OCI-LY7 (cell line): ENCODE data around the gene SCN8A. TPM values are rescaled to one million over a fixed set of nuclear protein-coding genes. Genes with fewer than 3 reads are reported as not detected.

ENCODE experiments used
- BruUV-seq: library from RNA; stranded (reverse); fragments of 400-500 nt; replicated peaks from 2 replicates; lab custom pipeline; 2021; lab: Mats Ljungman, UMichigan
- CTCF ChIA-PET: fragments of 300-600 bp; sonication (Branson Sonifier 250); formaldehyde crosslinking; loops from one replicate; lab custom pipeline; 2022; ENCODE audit warnings: antibody characterized with exemption; ENCODE audit not compliant: unreplicated experiment; lab: Charles Lee
- POLR2A ChIA-PET: fragments of 300-600 bp; sonication (Branson Sonifier 250); formaldehyde crosslinking; loops from one replicate; lab custom pipeline; 2022; ENCODE audit warnings: antibody characterized with exemption; lab: Charles Lee
- DNase-seq: peaks from one replicate; pipeline ENCODE4 v3.0.0-alpha.2; 2015; ENCODE audit warnings: low spot score
- H2AFZ ChIP-seq: fragments of 200-600 bp; sonication (generic), shearing (Covaris generic); 2 replicates; pipeline ENCODE4 v1.6.1; 2014; ENCODE audit warnings: mild to moderate bottlenecking, antibody characterized with exemption, low read length, moderate library complexity
- H3K27ac ChIP-seq: fragments of 200-600 bp; sonication (generic); 2 replicates; pipeline ENCODE4 v1.5.1; 2014; ENCODE audit warnings: mixed run types, low read depth, mild to moderate bottlenecking, moderate library complexity, low read length, inconsistent platforms; ENCODE audit not compliant: poor library complexity, severe bottlenecking
- H3K36me3 ChIP-seq: fragments of 200-600 bp; sonication (generic); 2 replicates; pipeline ENCODE4 v1.6.1; 2014; ENCODE audit warnings: mild to moderate bottlenecking, antibody characterized with exemption, low read length, moderate library complexity, mixed read lengths; ENCODE audit not compliant: insufficient read depth
- H3K4me1 ChIP-seq: fragments of 200-600 bp; sonication (generic); 2 replicates; pipeline ENCODE4 v1.5.1; 2014; ENCODE audit warnings: mild to moderate bottlenecking, low read length; ENCODE audit not compliant: insufficient read depth, poor library complexity, severe bottlenecking
- H3K4me2 ChIP-seq: fragments of 200-600 bp; sonication (generic); 2 replicates; pipeline ENCODE4 v1.6.1; 2014; ENCODE audit warnings: mild to moderate bottlenecking, low read length
- H3K4me3 ChIP-seq: fragments of 200-600 bp; sonication (generic); 2 replicates; pipeline ENCODE4 v1.5.1; 2014; ENCODE audit warnings: mild to moderate bottlenecking, low read depth, low read length; ENCODE audit not compliant: poor library complexity, severe bottlenecking
- H3K79me2 ChIP-seq: fragments of 200-600 bp; sonication (generic); 2 replicates; pipeline ENCODE4 v1.6.1; 2016; ENCODE audit warnings: low read depth, mild to moderate bottlenecking, low read length, moderate library complexity, mixed read lengths; ENCODE audit not compliant: insufficient read depth
- H3K9me2 ChIP-seq: fragments of 200-600 bp; sonication (generic); 2 replicates; pipeline ENCODE4 v1.6.1; 2016; ENCODE audit warnings: mild to moderate bottlenecking, low read length, mixed read lengths; ENCODE audit not compliant: insufficient read depth
- H3K9me3 ChIP-seq: fragments of 200-600 bp; sonication (generic); 2 replicates; pipeline ENCODE4 v1.6.1; 2014; ENCODE audit warnings: mild to moderate bottlenecking, mixed run types, low read length, mixed read lengths
- H4K20me1 ChIP-seq: fragments of 200-600 bp; sonication (generic); 2 replicates; pipeline ENCODE4 v1.6.1; 2014; ENCODE audit warnings: mild to moderate bottlenecking, antibody characterized with exemption, low read length, moderate library complexity, mixed read lengths; ENCODE audit not compliant: insufficient read depth
- CTCF ChIP-seq: fragments of 200-600 bp; sonication (generic); conservative IDR thresholded peaks from 2 replicates; pipeline ENCODE4 v1.5.1; 2014; ENCODE audit warnings: mild to moderate bottlenecking, antibody characterized with exemption, low read length, moderate library complexity, mixed read lengths
- EZH2phosphoT487 ChIP-seq: fragments of 200-600 bp; sonication (generic); IDR thresholded peaks from 2 replicates; pipeline ENCODE4 v1.6.1; 2018; ENCODE audit warnings: low read depth, borderline replicate concordance, mild to moderate bottlenecking, mixed run types, antibody characterized with exemption, low read length, moderate library complexity, mixed read lengths
- intact Hi-C: fragments of 100-400 bp; cut with micrococcal nuclease; formaldehyde crosslinking; loops from one replicate; pipeline ENCODE4 v1.10.0; 2022; ENCODE audit not compliant: unreplicated experiment
- total RNA-seq, 2 experiments: library from RNA; depleted of rRNA in 1 of 2; stranded (reverse); fragments of >200 nt in 1 of 2; shearing (Covaris generic) in 1 of 2; gene quantifications; 2 replicates each; pipeline ENCODE4 v1.2.3, GENCODE V29; 2014 to 2022

Gene SCN8A
- total RNA-seq, 2 experiments from 2014 or later = 0.88 to 2.6 TPM

DNA sequence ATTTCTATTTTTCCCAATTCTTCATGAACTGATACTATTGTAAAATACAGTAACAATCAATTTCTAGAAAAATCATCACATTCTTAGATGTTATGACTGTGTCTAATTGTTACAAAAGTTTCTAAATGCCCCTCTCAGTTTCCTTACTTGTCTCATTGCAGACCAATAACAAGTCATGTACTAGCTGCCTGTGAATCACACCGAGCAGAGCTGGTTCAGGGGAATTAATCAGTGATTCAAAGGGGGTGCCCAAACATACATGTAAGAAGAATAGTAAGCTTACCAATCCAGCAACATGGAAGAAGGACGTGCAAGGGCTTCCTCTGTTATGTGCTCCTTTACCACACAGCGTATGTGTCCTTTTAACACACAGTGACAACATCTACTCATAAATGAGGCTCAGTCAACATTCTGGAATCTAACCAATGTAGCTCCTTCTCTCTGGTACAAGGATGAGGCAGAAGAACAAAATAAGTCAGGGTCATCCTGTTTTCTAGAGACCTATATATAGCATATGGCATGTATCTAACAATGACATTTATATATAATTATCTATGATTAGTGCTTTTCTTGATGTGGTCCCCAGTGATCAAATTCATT lies 126.4 kb downstream of the SCN8A start:
- H3K4me2 ChIP-seq = no peak overlapping the region
- no peaks in the 10 kb centered on the region for H3K36me3 ChIP-seq
- H3K9me3 ChIP-seq = no peaks in the 10 kb centered on the region
- no peak overlapping the region for H2AFZ ChIP-seq
- POLR2A ChIA-PET = no interaction called here
- no peak overlapping the region for H3K27ac ChIP-seq
- CTCF ChIA-PET = no interaction called here
- no peak for TF ChIP-seq EZH2phosphoT487
- TF ChIP-seq CTCF = no peak
- H4K20me1 ChIP-seq = no peaks in the 10 kb centered on the region
- no peak overlapping the region for H3K4me3 ChIP-seq
- no peak for DNase-seq
- intact Hi-C loops = no loop called here
- no peaks in the 10 kb centered on the region for H3K9me2 ChIP-seq
- no TSS peak for BruUV-seq
- no peaks in the 10 kb centered on the region for H3K79me2 ChIP-seq
- H3K4me1 ChIP-seq = no peaks in the 10 kb centered on the region

GRCh38 chr12:51721282-51721940 lies 130.4 kb downstream of the SCN8A start:
- H3K36me3 ChIP-seq = no peaks in the 10 kb centered on the region
- H3K4me2 ChIP-seq = no peak overlapping the region
- no peak overlapping the region for H3K27ac ChIP-seq
- ChIA-PET POLR2A (no interaction called here), CTCF (no interaction called here)
- no TSS peak for BruUV-seq
- H2AFZ ChIP-seq = no peak overlapping the region
- no peaks in the 10 kb centered on the region for H3K4me1 ChIP-seq
- H3K9me2 ChIP-seq = no peaks in the 10 kb centered on the region
- no peak for DNase-seq
- no peak for TF ChIP-seq EZH2phosphoT487
- TF ChIP-seq CTCF = no peak
- no peaks in the 10 kb centered on the region for H4K20me1 ChIP-seq
- H3K79me2 ChIP-seq = no peaks in the 10 kb centered on the region
- no peaks in the 10 kb centered on the region for H3K9me3 ChIP-seq
- no peak overlapping the region for H3K4me3 ChIP-seq
- intact Hi-C loops = no loop called here

DNA sequence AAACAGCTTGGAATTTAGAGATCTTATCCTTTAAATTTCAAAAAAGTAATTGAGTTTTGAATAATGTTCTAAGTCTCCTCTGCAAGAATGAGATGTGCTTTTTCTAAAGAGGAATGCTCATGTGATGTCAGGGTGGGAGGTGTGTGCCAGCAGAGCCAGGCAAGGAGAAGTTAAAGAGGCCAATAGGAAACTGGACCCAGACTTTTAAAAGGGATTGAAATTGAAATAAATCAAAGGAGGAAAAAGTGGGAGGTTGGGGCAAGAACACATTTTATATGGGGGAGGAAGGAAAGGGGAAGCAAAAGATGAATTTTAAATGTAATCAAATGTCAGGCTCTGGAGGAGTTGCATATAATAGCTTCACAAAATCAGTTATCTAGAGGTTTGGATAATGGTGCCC lies 131.4 kb downstream of the SCN8A start:
- Histone ChIP-seq H4K20me1 (no peaks in the 10 kb centered on the region), H2AFZ (no peak overlapping the region), H3K27ac (no peak overlapping the region), H3K36me3 (no peaks in the 10 kb centered on the region), H3K79me2 (no peaks in the 10 kb centered on the region), H3K9me2 (no peaks in the 10 kb centered on the region), H3K4me2 (no peak overlapping the region), H3K4me3 (no peak overlapping the region), H3K9me3 (no peaks in the 10 kb centered on the region), H3K4me1 (no peaks in the 10 kb centered on the region)
- TF ChIP-seq EZH2phosphoT487 = no peak
- no peak for TF ChIP-seq CTCF
- ChIA-PET CTCF (no interaction called here), POLR2A (no interaction called here)
- no TSS peak for BruUV-seq
- intact Hi-C loops = no loop called here
- DNase-seq = no peak
